Measurements from ENCODE around the gene FGR. TPM values are rescaled to one million over a fixed set of nuclear protein-coding genes. Genes with fewer than 3 reads are reported as not detected.
"Not testable (repeated sequence)": the region's sequence is repeated elsewhere in the genome, so short reads cannot be mapped to it uniquely, and the experiment has no call there.

Gene FGR
- under 1 TPM; 0.51 to 0.56 TPM for total RNA-seq

- ChIA-PET POLR2A (no interaction called here), CTCF (interaction anchor here (1.0 to 1.5 kb wide), 2 partner anchors 9 kb away, joined by 4 to 5 read pairs; no protein-coding TSS in a partner anchor)
- ATAC-seq (no peak), DNase-seq (no peak)
- H3K4me3 Mint-ChIP-seq: peak within 1 kb of the TSS; percentile 32
- H3K9me3 Mint-ChIP-seq: no peaks in the 10 kb centered on the region
- intact Hi-C loops (cut with micrococcal nuclease): no loop called here
- H3K36me3 Mint-ChIP-seq (ENCODE audit: low read depth): no peaks in the 10 kb centered on the region
- no peaks in the 10 kb centered on the region for H3K27me3 Mint-ChIP-seq
- H3K4me1 Mint-ChIP-seq (ENCODE audit: low read depth): peaks cover 63% of the 10 kb centered on the region
- peak within 1 kb of the TSS; percentile 26 for H3K27ac Mint-ChIP-seq
- no peak for TF ChIP-seq CTCF (IDR thresholded peaks at IDR 0.05)
These were observed at the start of gene FGR for GRCh38 chr1:27634985-27635367. Gene FGR, minus strand, starts transcription at chr1:27635185. Its CDS starts 11,269 bp downstream, at chr1:27623916.

DNA sequence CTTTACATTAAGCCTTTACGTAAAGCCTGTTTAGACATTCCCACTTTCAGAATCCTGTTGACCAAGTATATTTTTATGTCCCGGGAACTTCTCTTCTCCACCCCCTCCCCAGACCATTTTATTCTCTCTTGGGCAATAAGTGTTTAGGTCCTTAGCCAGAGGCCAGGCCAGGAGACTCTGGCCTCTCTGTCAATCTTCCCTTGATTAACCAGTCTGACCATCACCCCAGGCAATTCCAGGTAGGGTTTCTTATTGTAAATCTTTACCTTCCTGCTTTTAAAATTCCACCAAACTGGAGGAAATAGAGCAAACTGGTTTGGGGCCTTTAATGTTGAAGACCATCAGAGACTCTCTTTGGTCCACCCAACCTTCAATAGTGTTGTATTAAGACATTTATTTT is 49.2 kb upstream of the FGR start:
- Mint-ChIP-seq H3K4me3 (no peak overlapping the region), H3K4me1 (ENCODE audit: low read depth) (no peaks in the 10 kb centered on the region), H3K27me3 (no peaks in the 10 kb centered on the region), H3K9me3 (peaks cover 14% of the 10 kb centered on the region), H3K36me3 (ENCODE audit: low read depth) (peaks cover 8% of the 10 kb centered on the region), H3K27ac (no peak overlapping the region)
- POLR2A ChIA-PET: no interaction called here
- DNase-seq (no peak), ATAC-seq (no peak)
- no peak for TF ChIP-seq CTCF (IDR thresholded peaks at IDR 0.05)
- CTCF ChIA-PET: no interaction called here
- intact Hi-C loops (cut with micrococcal nuclease): no loop called here

DNA sequence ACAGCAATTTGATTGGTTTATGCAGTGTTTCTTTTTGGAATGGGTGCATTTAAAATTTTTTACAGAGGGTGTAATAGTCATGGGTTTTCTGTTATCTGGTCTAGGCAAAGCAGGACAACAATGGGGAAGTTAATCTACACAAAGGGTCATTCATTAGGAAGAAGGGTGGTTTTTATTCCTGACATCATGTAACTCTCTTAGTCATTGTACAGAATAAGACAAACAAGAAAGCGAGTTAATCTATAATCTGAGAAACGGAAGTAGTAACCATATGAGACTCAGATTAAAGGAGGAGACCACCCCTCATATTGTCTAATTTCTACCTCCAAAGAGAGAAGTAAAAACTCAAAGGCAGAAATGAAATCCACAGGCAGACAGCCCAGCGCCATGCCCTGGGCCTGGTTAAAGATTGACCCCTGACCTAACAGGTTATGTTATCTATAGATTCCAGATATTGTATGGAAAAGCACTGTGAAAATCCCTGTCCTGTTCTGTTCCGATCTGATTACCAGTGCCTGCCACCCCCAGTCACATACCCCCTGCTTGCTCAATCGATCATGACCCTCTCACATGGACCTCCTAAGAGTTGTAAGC is 47.5 kb upstream of the FGR start:
- no peaks in the 10 kb centered on the region for H3K4me1 Mint-ChIP-seq (ENCODE audit: low read depth)
- DNase-seq (no peak), ATAC-seq (no peak)
- intact Hi-C loops (cut with micrococcal nuclease): no loop called here
- H3K36me3 Mint-ChIP-seq (ENCODE audit: low read depth): peaks cover 8% of the 10 kb centered on the region
- no peak for TF ChIP-seq CTCF (IDR thresholded peaks at IDR 0.05)
- no peak overlapping the region for H3K4me3 Mint-ChIP-seq
- no peaks in the 10 kb centered on the region for H3K27me3 Mint-ChIP-seq
- CTCF ChIA-PET: no interaction called here
- peaks cover 15% of the 10 kb centered on the region for H3K9me3 Mint-ChIP-seq
- H3K27ac Mint-ChIP-seq: no peak overlapping the region
- POLR2A ChIA-PET: no interaction called here

- H3K27me3 Mint-ChIP-seq; H3K36me3 Mint-ChIP-seq (ENCODE audit: low read depth); POLR2A ChIA-PET; intact Hi-C loops (cut with micrococcal nuclease); DNase-seq; ATAC-seq; H3K4me3 Mint-ChIP-seq; CTCF ChIA-PET; H3K4me1 Mint-ChIP-seq (ENCODE audit: low read depth); H3K27ac Mint-ChIP-seq: not testable (repeated sequence)
- peaks cover 15% of the 10 kb centered on the region for H3K9me3 Mint-ChIP-seq
These were observed 46.6 kb upstream of the FGR start for GRCh38 chr1:27681580-27681979.

DNA sequence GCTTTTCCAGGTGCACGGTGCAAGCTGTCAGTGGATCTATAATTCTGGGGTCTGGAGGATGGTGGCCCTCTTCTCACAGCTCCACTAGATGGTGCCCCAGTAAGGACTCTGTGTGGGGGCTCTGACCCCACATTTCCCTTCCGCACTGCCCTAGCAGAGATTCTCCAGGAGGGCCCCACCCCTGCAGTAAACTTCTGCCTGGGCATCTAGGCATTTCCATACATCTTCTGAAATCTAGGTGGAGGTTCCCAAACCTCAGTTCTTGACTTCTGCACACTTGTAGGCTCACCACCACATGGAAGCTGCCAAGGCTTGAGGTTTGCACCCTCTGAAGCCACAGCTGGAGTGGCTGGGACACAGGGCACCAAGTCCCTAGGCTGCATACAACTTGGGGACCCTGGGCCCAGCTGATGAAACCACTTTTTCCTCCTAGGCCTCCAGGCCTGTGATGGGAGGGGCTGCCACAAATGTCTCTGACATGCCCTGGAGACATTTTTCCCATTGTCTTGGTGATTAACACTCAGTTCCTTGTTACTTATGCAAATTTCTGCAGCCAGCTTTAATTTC is 45.3 kb upstream of the FGR start:
- H3K9me3 Mint-ChIP-seq: peaks cover 15% of the 10 kb centered on the region
- DNase-seq; POLR2A ChIA-PET; H3K4me1 Mint-ChIP-seq (ENCODE audit: low read depth); H3K36me3 Mint-ChIP-seq (ENCODE audit: low read depth); intact Hi-C loops (cut with micrococcal nuclease); H3K27ac Mint-ChIP-seq; ATAC-seq; H3K27me3 Mint-ChIP-seq; H3K4me3 Mint-ChIP-seq: not testable (repeated sequence)
- CTCF ChIA-PET: interaction anchor here (1.7 to 2.7 kb wide), 3 partner anchors 11 to 124 kb away, joined by 4 to 12 read pairs (median 6); no protein-coding TSS in a partner anchor

DNA sequence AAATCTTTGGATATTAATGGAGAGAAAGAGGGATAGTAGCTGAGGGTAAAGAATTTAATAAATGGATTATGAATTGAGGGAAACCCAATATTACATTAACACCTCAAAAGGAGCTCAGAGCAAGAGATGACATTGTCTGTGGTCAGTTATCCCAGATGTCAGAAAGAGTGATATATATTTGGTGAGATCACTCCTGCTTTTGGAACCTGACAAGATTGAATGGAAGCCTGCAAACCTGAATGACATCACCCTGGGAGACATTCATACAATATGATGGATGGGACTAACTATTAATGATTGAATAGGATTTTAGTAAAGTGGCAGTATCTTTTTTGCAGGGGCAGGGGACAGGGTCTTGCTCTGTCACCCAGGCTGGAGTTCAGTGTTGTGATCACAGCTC is 43.8 kb upstream of the FGR start:
- Mint-ChIP-seq H3K36me3 (ENCODE audit: low read depth) (peaks cover 8% of the 10 kb centered on the region), H3K27ac (no peak overlapping the region), H3K9me3 (peaks cover 15% of the 10 kb centered on the region), H3K4me3 (no peak overlapping the region), H3K27me3 (no peaks in the 10 kb centered on the region), H3K4me1 (ENCODE audit: low read depth) (no peaks in the 10 kb centered on the region)
- DNase-seq: no peak
- CTCF ChIA-PET: interaction anchor here (1.1 to 2.7 kb wide), 4 partner anchors 9 to 122 kb away, joined by 4 to 12 read pairs (median 5); no protein-coding TSS in a partner anchor
- POLR2A ChIA-PET: no interaction called here
- intact Hi-C loops (cut with micrococcal nuclease): no loop called here
- no peak for TF ChIP-seq CTCF (IDR thresholded peaks at IDR 0.05)
- no peak for ATAC-seq
